ENCODE data around the gene KRT4.
"Not testable (repeated sequence)": the region's sequence is repeated elsewhere in the genome, so short reads cannot be mapped to it uniquely, and the experiment has no call there.

GRCh38 chr12:52761218-52761617, 52.7 kb downstream of the KRT4 start:
- TF ChIP-seq CTCF, EZH2phosphoT487, EZH2 (IDR thresholded peaks at IDR 0.05): not testable (repeated sequence)

Measured in neural progenitor cell (in vitro differentiated cells).